Osteoblast (primary cell): ENCODE data around the gene KLF2. TPM values are rescaled to one million over a fixed set of nuclear protein-coding genes. Genes with fewer than 3 reads are reported as not detected.
A peak's percentile ranks its signal among the peaks of the same experiment; 100 is the strongest.
"Not testable (repeated sequence)": the region's sequence is repeated elsewhere in the genome, so short reads cannot be mapped to it uniquely, and the experiment has no call there.

Experiments
- DNase-seq: peaks from one replicate; pipeline ENCODE4 v3.0.0; 2011; ENCODE audit warnings: low spot score, mixed read lengths; ENCODE audit not compliant: insufficient read length; ENCODE audit errors: missing footprints
- H2AFZ ChIP-seq: 2 replicates; pipeline ENCODE4 v1.6.0; 2011; ENCODE audit warnings: mild to moderate bottlenecking, low read length
- H3K27ac ChIP-seq: 2 replicates; pipeline ENCODE4 v1.5.1; 2011; ENCODE audit warnings: mild to moderate bottlenecking, low read depth, low read length, moderate library complexity
- H3K27me3 ChIP-seq: 2 replicates; pipeline ENCODE4 v1.6.0; 2012; ENCODE audit warnings: mild to moderate bottlenecking, control low read depth, inconsistent platforms, low read length, moderate library complexity; ENCODE audit not compliant: insufficient read depth
- H3K36me3 ChIP-seq: 2 replicates; pipeline ENCODE4 v1.5.1; 2011; ENCODE audit warnings: mild to moderate bottlenecking, low read length, control low read depth, moderate library complexity; ENCODE audit not compliant: insufficient read depth
- H3K4me1 ChIP-seq: 2 replicates; pipeline ENCODE4 v1.5.1; 2011; ENCODE audit warnings: mild to moderate bottlenecking, low read length, control low read depth, moderate library complexity; ENCODE audit not compliant: insufficient read depth
- H3K4me2 ChIP-seq: 2 replicates; pipeline ENCODE4 v1.6.0; 2011; ENCODE audit warnings: mild to moderate bottlenecking, low read length; ENCODE audit not compliant: insufficient read depth
- H3K4me3 ChIP-seq: fragments of 200-600 bp; sonication (generic); 3 replicates; pipeline ENCODE4 v1.5.1; 2012; ENCODE audit warnings: mild to moderate bottlenecking, low read length, inconsistent platforms; ENCODE audit not compliant: insufficient read depth
- H3K79me2 ChIP-seq: 2 replicates; pipeline ENCODE4 v1.6.0; 2012; ENCODE audit warnings: mild to moderate bottlenecking, low read length, control low read depth, inconsistent platforms; ENCODE audit not compliant: insufficient read depth
- H3K9me3 ChIP-seq: 2 replicates; pipeline ENCODE4 v1.5.1; 2011; ENCODE audit warnings: low read depth, low read length, control low read depth
- H4K20me1 ChIP-seq: 2 replicates; pipeline ENCODE4 v1.6.0; 2012; ENCODE audit warnings: mild to moderate bottlenecking, low read length, control low read depth; ENCODE audit not compliant: insufficient read depth
- total RNA-seq: library from RNA; depleted of rRNA; stranded (reverse); fragments of >200 nt; gene quantifications from 2 replicates; pipeline ENCODE4 v1.2.3, GENCODE V29; 2012
- TF ChIP-seq, protein P1 (sequence below): IDR thresholded peaks from 2 replicates; pipeline ENCODE4 v1.5.1; 2011; ENCODE audit warnings: mild to moderate bottlenecking, low read depth, low read length, moderate library complexity; ENCODE audit errors: extremely low read depth

The KLF2 gene
- total RNA-seq, 1 donor: 16.6 TPM

- TF ChIP-seq, protein P1, sequence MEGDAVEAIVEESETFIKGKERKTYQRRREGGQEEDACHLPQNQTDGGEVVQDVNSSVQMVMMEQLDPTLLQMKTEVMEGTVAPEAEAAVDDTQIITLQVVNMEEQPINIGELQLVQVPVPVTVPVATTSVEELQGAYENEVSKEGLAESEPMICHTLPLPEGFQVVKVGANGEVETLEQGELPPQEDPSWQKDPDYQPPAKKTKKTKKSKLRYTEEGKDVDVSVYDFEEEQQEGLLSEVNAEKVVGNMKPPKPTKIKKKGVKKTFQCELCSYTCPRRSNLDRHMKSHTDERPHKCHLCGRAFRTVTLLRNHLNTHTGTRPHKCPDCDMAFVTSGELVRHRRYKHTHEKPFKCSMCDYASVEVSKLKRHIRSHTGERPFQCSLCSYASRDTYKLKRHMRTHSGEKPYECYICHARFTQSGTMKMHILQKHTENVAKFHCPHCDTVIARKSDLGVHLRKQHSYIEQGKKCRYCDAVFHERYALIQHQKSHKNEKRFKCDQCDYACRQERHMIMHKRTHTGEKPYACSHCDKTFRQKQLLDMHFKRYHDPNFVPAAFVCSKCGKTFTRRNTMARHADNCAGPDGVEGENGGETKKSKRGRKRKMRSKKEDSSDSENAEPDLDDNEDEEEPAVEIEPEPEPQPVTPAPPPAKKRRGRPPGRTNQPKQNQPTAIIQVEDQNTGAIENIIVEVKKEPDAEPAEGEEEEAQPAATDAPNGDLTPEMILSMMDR: no peak
- peak; percentile 15 for DNase-seq
- no peaks in the 10 kb centered on the region for H3K27me3 ChIP-seq
- no peak overlapping the region for H3K4me2 ChIP-seq
- H3K9me3 ChIP-seq: no peaks in the 10 kb centered on the region
- H3K4me1 ChIP-seq: peaks cover 4% of the 10 kb centered on the region
- H2AFZ ChIP-seq: no peak overlapping the region
- no peak overlapping the region for H3K27ac ChIP-seq
- no peaks in the 10 kb centered on the region for H4K20me1 ChIP-seq
- no peaks in the 10 kb centered on the region for H3K36me3 ChIP-seq
- no peaks in the 10 kb centered on the region for H3K79me2 ChIP-seq
- H3K4me3 ChIP-seq: no peak overlapping the region
Measured at GRCh38 chr19:16303755-16304154, 20.9 kb upstream of the KLF2 start.

- H3K4me1 ChIP-seq, H3K79me2 ChIP-seq, H2AFZ ChIP-seq, H3K9me3 ChIP-seq, DNase-seq, H3K36me3 ChIP-seq, H3K27ac ChIP-seq, H3K4me2 ChIP-seq, H3K4me3 ChIP-seq, H4K20me1 ChIP-seq, H3K27me3 ChIP-seq: not testable (repeated sequence)
Measured at GRCh38 chr19:16304511-16304910, 20.1 kb upstream of the KLF2 start.

- H3K4me3 ChIP-seq, H3K9me3 ChIP-seq, H3K36me3 ChIP-seq, H3K27me3 ChIP-seq, H3K79me2 ChIP-seq, H2AFZ ChIP-seq, H3K27ac ChIP-seq, DNase-seq, H4K20me1 ChIP-seq, H3K4me2 ChIP-seq, H3K4me1 ChIP-seq: not testable (repeated sequence)
Measured at GRCh38 chr19:16305060-16305459, 19.6 kb upstream of the KLF2 start.

DNA sequence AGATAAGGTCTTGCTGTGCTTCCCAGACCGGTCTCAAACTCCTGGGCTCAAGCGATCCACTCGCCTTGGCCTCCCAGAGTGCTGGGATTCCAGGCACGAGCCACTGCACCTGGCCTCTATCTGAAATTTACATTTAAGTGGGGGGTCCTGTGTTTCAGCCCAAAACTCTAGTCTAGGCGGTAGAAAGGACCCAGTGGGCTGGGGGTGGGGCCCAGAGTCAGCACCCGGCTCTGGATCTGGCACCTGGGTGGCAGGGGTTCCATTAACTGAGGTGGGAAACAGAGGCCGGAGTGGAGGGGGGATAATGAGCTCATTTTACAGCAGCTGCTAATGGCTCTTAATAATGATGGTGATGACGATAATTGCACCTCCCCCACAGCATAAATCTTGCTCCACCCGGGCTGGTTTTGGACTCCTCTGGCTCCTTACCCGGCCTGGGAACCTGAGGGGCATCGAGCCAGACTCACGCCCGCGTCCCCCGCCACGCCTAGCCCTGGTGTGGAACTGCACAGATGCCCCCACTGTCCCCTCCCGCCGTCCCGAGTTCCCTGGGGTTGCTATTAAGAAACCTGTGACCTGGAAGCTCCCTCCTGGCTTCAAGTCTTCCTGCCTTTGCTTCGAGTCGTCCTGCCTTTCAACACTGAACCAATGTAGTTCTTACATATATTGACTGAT is 17.8 kb upstream of the KLF2 start:
- Histone ChIP-seq H2AFZ (no peak overlapping the region), H3K4me2 (no peak overlapping the region), H3K9me3 (no peaks in the 10 kb centered on the region)

DNA sequence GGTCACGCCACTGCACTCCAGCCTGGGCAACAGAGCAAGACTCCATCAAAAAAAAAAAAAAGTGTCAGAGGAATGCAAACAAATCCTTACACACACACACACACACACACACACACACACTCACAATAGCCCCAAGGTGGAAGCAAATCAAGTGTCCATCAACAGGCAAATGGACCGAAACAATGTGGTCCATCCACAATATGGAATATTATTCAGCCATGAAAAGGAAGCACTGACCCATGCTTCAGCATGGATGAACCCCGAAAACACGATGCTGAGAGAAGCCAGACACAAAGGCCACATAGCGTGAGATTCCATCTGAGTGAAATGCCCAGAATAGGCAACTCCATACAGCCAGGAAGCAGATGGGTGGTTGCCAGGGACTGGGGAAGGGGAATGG is 16.5 kb upstream of the KLF2 start:
- no peak overlapping the region for H3K27ac ChIP-seq
- no peaks in the 10 kb centered on the region for H4K20me1 ChIP-seq
- no peak overlapping the region for H2AFZ ChIP-seq
- no peaks in the 10 kb centered on the region for H3K27me3 ChIP-seq
- TF ChIP-seq, protein P1: no peak
- no peaks in the 10 kb centered on the region for H3K36me3 ChIP-seq
- peak; percentile 5 for DNase-seq
- H3K4me3 ChIP-seq: no peak overlapping the region
- H3K9me3 ChIP-seq: no peaks in the 10 kb centered on the region
- H3K79me2 ChIP-seq: no peaks in the 10 kb centered on the region
- H3K4me2 ChIP-seq: no peak overlapping the region
- H3K4me1 ChIP-seq: no peaks in the 10 kb centered on the region

More for the DNA sequence above, 17.8 kb upstream of the KLF2 start:
- DNase-seq: no peak
- TF ChIP-seq, protein P1: no peak
- no peak overlapping the region for H3K4me3 ChIP-seq
- peaks cover 4% of the 10 kb centered on the region for H3K4me1 ChIP-seq
- H3K27me3 ChIP-seq: no peaks in the 10 kb centered on the region
- no peaks in the 10 kb centered on the region for H3K36me3 ChIP-seq
- no peaks in the 10 kb centered on the region for H4K20me1 ChIP-seq
- H3K79me2 ChIP-seq: no peaks in the 10 kb centered on the region
- H3K27ac ChIP-seq: no peak overlapping the region
